NCI-H446 treated with DMSO at 0.1 percent for 48 hours (cell line): ENCODE data around the gene DPP4.
"Not testable (repeated sequence)": the region's sequence is repeated elsewhere in the genome, so short reads cannot be mapped to it uniquely, and the experiment has no call there.

Experiments
- DNase-seq: peaks from one replicate; lab custom pipeline; 2025; lab: John Stamatoyannopoulos, UW

The DPP4 gene

DNA sequence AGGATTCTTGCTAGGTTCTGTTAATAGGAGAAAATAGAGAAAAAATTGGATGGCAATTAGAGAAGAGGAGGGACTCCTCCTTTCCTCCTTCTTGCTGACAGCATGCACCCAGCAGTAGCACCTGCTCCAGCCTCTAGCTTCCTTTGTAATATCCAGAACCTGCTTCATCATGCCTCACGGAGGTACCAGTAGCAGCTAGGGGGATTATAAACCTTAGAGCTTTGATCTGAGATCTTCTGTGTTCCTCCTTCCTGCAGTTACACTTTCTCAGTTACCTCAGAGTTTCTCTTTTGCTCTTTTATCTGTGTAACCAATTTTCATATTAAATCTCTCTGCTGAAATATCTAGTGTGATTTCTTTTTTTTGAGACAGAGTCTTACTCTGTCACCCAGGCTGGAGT, 16.6 kb downstream of the DPP4 start:
- no peak for DNase-seq

DNA sequence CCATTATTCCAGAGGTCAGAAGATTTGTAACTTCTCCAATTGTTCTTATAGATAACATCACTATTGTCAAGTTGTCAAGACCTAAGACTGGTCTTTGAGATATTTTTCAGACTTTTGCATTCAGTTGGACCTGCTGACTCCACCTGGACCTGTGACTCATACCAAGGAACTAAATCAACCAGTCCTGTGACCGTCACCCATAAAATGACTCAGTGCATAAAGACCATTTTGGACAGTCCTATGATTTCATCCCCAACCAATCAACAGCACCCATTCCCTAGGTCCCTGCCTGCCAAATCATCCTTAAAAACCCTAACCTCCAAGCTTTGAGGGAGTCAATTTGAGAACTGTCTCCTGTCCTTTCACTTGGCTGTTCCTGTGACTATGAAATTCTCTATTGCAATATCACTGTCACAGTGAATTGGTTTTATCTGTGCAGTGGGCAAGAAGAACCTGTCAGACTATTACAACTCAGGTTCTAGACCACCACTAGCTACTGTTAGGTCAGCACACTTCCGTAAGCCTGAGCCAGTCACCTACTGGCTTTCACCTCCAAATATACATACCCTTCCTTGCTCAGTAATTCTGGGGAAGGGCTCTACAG, 17.1 kb downstream of the DPP4 start:
- no peak for DNase-seq

GRCh38 chr2:162053808-162054155, 20.2 kb downstream of the DPP4 start:
- no peak for DNase-seq

DNA sequence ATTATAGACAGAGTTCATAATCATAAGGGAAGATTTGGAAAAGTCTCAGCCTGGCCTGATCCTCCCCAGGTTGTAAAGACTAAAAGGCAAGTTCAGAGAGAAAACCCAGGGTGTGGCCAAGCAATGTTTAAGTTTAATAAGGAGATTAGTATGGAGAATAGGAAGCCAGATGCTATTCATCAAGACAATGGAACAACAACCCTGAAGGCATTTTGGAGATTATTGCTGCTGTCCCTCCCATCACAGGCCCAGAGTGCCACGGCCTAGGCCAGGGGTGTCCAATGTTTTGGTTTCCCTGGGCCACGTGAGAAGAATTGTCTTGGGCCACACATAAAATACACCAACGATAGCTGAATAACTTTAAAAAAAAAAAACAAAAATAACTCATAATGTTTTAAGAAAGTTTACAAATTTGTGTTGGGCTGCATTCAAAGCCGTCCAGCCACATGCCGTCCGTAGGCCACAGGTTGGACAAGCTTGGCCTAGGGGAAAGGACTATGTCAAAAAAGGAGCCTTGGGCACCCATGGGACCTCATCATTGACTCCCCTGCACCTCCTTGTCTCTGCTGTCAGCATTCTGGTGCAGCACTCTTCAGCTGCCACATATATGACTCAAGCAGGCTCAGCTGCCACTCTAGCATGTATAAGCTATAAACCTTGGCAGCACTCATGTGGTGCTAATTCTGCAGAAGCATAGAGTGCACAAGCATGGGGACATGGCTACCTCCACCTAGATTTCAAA, 20.8 kb downstream of the DPP4 start:
- DNase-seq, result no peak

DNA sequence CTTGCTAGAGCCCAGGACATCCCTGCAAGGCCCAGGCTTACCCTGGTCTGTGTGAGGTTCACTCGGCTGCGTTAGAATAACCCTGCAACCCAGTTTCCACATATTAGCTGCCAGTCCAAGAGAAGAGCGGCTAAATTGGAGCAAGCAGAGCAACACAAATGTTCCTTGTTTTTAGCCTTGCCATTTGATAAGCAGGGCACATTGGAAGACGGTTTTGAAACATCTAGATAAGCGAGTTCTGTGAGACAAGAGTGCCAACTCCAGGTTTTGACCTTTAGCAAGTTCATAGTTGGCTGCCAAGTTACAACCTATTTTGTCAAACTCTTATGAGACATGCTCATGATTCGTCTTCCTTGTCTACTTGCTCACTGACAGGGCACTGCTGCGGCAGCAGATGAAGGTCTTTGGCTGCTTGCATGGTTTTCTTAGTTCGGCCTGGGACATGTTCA, 23.5 kb downstream of the DPP4 start:
- no peak for DNase-seq

DNA sequence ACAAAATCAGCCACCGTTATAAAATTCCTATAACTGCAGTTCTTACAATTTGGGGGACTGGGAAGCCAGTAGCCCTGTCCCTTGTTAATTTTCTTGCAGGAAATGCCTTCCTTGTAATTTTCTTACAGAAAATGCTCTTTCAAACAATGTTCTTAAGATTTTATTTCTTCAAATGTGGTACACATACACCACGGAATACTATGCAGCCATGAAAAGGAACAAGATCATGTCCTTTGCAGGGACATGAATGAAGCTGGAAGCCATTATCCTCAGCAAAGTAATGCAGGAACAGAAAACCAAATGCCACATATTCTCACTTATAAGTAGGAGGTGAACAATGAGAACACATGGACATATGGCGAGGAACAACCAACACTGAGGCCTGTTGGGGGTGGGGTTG, 24.9 kb downstream of the DPP4 start:
- not testable (repeated sequence) for DNase-seq

GRCh38 chr2:162044586-162044985, 29.4 kb downstream of the DPP4 start:
- no peak for DNase-seq

GRCh38 chr2:162043132-162043531, 30.9 kb downstream of the DPP4 start:
- DNase-seq, result no peak

DNA sequence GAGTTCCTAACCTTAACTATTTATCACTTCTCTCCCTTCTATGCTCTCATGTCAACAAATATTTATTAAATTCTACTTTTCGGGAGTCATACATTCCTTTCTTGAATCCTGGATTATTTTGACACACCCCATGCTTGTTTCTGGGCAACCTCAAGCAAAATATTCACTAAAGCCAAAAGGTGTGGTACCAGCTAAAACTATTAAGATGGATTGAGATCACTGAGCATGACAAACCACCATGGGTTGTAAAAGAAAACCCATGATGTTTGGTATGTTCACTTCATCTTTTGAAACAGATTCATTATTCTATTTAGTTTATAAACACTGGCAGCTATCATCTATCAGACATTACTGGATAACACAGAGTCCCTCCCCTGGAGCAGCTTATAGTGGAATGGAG, 32.5 kb downstream of the DPP4 start:
- DNase-seq, result no peak

GRCh38 chr2:162038725-162039124, 35.3 kb downstream of the DPP4 start:
- DNase-seq, result no peak

DNA sequence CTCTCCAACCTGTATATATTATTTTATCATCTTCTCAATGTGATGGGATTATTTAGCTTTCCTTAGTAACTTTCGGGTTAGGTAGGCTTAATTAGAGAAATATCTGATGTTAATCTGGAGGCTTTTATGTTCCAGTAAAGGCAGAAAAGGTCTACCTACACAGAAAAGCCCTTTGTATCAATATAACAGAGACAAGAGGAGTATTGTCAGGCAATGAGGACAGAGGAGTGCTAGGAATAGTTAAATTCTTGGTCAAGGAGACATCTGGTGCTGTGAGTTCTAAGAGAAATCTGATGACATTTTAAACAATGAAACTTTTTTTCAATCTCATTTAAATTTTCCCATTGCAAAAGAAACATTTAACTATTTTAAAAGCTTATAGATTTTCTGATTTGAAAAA, 36.1 kb downstream of the DPP4 start:
- no peak for DNase-seq

- DNase-seq, result no peak
Observed at GRCh38 chr2:162037028-162037795, 36.8 kb downstream of the DPP4 start.

GRCh38 chr2:162035981-162036380, 38.0 kb downstream of the DPP4 start:
- DNase-seq, result no peak

DNA sequence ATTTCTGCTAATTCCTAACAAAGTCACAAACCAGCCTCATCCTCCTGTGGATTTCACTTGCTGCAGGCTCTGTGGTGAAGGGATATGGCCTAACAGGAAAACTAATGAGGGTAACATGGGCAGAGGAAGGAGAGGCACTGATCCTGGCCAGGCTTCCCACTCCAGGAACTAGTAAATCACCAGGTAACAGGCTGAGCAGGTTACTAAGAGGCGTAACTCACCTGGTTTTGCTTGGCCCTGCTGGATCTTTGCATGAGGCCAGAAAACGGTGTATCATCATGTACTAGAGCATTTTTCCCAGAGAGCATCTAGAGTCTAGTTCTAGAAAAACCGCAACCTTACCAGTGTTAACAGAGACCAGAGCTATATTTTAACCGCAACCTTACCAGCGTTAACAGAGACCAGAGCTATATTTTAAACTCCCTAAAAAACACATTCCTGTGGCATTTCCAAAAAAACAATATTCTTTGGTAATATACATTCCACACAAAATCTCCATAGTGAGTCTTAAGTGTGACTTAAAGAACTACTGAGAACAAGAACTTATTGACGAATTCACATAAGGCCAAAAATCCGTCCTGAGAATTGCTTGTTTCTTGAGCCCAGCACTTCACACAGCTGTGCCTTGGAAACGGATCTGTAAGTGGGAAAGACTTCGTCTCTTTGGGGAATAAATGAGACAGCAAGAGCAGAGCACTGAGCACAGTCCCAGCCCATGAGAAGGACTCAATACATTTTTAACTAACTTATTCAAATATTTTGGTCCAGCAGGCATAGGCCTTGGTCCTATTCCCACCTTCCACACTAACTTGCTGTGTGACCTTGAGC, 43.4 kb downstream of the DPP4 start:
- DNase-seq, result no peak

GRCh38 chr2:162029287-162029901, 44.6 kb downstream of the DPP4 start:
- peak; percentile 59 for DNase-seq

- no peak for DNase-seq
Observed at GRCh38 chr2:162028511-162028910, 45.5 kb downstream of the DPP4 start.

DNA sequence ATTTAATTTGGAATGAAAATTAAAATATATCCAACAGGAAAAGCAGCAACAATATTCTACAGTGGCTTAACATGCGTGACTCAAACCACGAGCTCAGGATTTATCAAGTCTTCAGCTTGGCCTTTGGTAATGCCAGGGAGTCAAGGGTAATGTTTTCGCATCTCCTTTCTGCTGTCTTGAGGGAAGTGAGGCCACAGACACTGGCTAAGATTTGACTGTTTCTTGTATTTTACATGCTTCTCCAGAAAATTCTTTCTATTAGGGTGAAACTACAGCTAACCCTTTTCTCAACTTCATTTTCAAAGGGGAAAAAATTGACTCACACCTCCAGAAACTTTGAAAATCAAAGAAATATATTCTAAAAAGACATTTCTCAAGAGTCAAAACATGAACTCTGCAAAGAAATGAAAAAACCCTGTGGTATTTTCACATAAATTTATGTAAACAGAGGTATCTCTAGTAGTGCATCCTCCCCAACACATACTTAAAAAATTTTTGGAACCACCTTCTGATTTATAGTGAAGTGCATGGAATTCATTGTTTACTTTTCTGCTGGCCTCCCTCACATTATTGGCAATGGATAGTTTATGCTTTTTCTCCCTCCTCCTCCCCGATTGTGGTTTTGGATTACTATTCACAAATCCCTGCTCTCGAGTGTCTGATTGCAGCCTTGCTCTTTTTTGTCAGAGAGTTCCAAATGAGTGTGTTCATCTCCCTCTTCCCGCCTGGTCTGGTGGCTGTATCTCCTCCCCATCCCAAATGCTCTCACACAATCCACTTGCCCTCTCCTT, 48.7 kb downstream of the DPP4 start:
- no peak for DNase-seq

DNA sequence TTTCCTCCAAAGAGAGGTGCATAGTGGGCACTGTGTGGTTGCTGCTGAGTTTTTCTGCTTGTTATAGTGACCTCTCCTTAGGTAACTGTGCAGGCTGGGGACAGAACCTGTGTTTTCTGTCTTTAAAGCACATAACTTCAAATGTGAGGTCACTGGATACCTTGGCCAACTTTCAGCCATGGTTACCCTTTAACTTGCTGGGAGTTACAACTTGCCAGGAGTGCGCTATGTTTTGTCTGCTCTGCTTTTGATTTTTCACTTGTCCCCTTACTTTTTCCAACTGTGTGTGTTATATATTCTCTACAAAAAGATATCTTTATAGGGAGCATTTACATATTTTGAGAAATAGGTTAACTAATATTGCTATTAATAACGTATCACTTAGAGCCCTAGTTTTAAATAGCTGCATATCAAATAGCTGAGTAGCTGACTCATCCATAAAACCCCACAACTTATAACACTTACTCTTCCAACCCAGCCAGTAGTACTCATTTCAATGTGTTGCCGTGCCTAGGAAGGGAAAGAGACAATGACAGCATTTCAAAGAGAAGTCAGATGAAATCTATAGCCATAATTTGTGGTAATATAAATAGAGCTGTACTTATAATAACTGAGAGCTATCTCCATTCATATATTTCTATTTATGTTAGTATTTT, 51.6 kb downstream of the DPP4 start:
- no peak for DNase-seq

DNA sequence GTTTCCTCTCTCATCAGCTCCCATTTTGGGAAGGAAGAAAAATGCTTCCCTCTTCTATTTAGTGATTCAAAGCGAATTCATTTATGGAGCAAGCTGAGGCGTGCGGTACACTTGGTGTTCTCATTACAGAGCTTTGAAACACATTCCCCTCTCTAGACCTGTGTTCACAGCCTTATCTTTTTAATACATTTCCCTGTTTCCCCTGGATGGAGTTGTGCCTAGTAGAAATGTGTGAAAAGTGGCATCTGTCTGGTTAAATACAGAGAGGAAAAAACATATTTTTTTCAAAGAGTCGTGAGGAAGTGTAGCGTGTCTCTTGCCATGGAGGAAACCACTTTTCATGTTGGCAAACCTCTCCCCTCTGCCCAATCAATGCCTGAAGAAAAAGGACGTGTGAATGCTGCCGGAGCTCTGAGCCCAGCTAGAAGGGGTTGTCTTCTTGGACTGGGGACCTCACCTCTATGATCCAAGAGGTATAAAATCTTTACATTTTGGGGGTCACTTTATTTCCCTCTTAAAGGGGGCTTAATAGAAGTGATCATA, 52.4 kb downstream of the DPP4 start:
- DNase-seq, result no peak

DNA sequence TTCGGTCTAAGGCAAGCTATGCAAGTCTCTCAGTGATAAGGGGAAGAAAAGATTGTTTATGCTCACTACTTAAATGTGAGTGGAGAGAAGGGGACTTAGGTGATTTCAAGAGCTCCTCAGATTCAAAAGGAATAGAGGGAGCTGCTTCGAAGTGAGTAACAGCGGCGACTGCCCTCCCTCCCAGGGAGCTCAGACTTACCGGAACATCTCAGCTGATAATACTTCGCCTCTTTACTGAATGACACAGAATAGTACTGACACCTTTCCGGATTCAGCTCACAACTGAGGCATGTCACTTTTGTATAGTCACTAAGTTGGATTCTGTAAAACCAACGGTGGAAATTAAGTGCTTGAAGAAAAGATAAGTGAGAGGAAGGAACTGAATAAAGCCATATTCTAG, 55.5 kb downstream of the DPP4 start:
- DNase-seq, result no peak
